ENCODE measurements around the gene ABHD15. TPM values are rescaled to one million over a fixed set of nuclear protein-coding genes. Genes with fewer than 3 reads are reported as not detected.

The ABHD15 gene
- total and polyA plus RNA-seq, 9 of the 15 experiments (the other 6 are each of a cell fraction or from before 2014, with no cell fraction given) = 0.85 to 4.2 (median 2.1) TPM

DNA sequence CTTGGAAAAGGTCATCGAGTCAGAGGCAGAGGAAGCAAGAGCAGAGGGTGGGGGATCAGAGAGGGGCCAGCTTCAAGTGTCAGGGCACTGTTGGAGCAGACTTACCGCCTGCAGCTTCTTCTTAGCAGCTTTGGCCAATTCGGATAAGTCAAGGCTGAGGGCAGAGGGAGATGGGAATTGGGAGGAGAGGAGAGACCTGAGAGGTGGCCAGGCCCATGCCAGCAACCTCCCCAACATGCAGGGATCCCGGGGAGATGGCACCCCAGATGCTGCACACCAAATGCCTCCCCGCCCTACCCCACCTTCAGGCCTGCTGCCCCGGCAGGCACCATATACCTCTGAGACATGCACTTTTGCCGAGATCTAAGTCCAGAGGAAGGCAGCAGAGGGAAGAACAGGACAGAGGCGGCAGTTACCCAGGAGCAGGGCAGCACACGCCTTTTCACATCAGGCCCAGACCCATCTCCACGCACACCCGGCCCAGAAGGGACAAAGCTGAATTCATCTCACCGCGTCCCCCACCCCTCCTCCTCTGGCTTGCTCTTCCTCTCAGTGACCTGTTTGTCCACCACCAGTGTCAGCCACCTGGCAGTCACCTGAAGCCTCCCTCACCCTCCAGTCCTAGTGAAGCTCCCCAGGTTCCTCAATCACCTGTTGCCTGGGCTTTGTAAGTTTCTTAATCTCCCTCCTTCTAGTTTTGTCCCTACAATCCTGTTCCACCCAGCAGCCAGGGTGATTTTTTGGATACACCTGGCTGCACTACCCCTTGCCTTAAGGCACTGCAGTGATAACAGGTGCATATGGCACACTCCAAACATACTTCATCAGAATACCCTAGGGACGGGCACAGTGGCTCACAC, 12.0 kb upstream of the ABHD15 start:
- POLR2A ChIA-PET = interaction anchor here (3.6 kb wide), 1 partner anchor 8 kb away, joined by 25 read pairs; no protein-coding TSS in a partner anchor
- H3K27ac ChIP-seq (ENCODE audit: extremely low read depth, low read depth, low read length) = no peak overlapping the region
- H3K4me2 ChIP-seq (ENCODE audit: insufficient read depth, low read length) = no peak overlapping the region
- CTCF ChIA-PET (ENCODE audit: low intra/inter-chr PET ratio) = interaction anchor here (0.5 kb wide), 1 partner anchor 356 kb away, joined by 3 read pairs; no protein-coding TSS in a partner anchor
- 76% methylated on average over 8 of the region's 14 CpGs for WGBS (ENCODE audit: insufficient coverage, low coverage, missing lambda C conversion rate)
- no peak overlapping the region for H2AFZ ChIP-seq (ENCODE audit: low read depth, low read length)
- no peaks in the 10 kb centered on the region for H3K79me2 ChIP-seq (ENCODE audit: control insufficient read depth, insufficient read depth, low read length)
- H3K4me3 ChIP-seq = no peak overlapping the region
- H3K9me3 ChIP-seq (replicated peaks; ENCODE audit: control insufficient read depth, insufficient read depth, low read depth, low read length) = no peaks in the 10 kb centered on the region
- intact Hi-C loops (cut with micrococcal nuclease) = no loop called here
- peaks cover 67% of the 10 kb centered on the region; the same call in 2 of the 3 replicates for H3K36me3 ChIP-seq (ENCODE audit: control insufficient read depth, insufficient read depth, low read length)
- no TSS peak for BruUV-seq (replicated peaks)
- DNase-seq (ENCODE audit: extremely low read depth in 1 of 4, low spot score in 3 of 4) (no peak), FAIRE-seq (no peak), ATAC-seq (no peak)
- no peaks in the 10 kb centered on the region for H3K27me3 ChIP-seq (ENCODE audit: control insufficient read depth in 2 of 2, insufficient read depth in 2 of 2, low read length in 2 of 2)
- H3K4me1 ChIP-seq (replicated peaks in 1 of 2; ENCODE audit: control insufficient read depth in 2 of 2, insufficient read depth in 2 of 2, low read length in 2 of 2) = peaks cover 0 to 48% of the 10 kb centered on the region in 2 experiments; a peak in 2 of 5 replicates
- H3K9ac ChIP-seq (ENCODE audit: insufficient read depth in 1 of 2, low read depth in 2 of 2, low read length in 2 of 2) = peak overlapping the region in 1 of 2 experiments; percentile 48; a peak in 1 of 4 replicates
- H4K20me1 ChIP-seq (replicated peaks; ENCODE audit: control insufficient read depth, insufficient read depth, low read length) = no peaks in the 10 kb centered on the region
- H3K9me1 ChIP-seq (ENCODE audit: control insufficient read depth, insufficient read depth, low read length) = no peaks in the 10 kb centered on the region
- TF ChIP-seq, protein P1, sequence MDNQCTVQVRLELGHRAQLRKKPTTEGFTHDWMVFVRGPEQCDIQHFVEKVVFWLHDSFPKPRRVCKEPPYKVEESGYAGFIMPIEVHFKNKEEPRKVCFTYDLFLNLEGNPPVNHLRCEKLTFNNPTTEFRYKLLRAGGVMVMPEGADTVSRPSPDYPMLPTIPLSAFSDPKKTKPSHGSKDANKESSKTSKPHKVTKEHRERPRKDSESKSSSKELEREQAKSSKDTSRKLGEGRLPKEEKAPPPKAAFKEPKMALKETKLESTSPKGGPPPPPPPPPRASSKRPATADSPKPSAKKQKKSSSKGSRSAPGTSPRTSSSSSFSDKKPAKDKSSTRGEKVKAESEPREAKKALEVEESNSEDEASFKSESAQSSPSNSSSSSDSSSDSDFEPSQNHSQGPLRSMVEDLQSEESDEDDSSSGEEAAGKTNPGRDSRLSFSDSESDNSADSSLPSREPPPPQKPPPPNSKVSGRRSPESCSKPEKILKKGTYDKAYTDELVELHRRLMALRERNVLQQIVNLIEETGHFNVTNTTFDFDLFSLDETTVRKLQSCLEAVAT (IDR thresholded peaks at IDR 0.05) = no peak
- no peak for TF ChIP-seq NFXL1 (CRISPR knock-in tag; IDR thresholded peaks at IDR 0.05)
- TF ChIP-seq ZFP1 (CRISPR knock-in tag; IDR thresholded peaks at IDR 0.05) = no peak
- TF ChIP-seq ETS2 (tag; IDR thresholded peaks at IDR 0.05; ENCODE audit: borderline replicate concordance, poor library complexity, severe bottlenecking) = no peak
- TF ChIP-seq ZNF79 (CRISPR knock-in tag; IDR thresholded peaks at IDR 0.05; ENCODE audit: low read depth) = no peak
- TF ChIP-seq ZEB2 (IDR thresholded peaks at IDR 0.05) = no peak
- TF ChIP-seq, protein P2, sequence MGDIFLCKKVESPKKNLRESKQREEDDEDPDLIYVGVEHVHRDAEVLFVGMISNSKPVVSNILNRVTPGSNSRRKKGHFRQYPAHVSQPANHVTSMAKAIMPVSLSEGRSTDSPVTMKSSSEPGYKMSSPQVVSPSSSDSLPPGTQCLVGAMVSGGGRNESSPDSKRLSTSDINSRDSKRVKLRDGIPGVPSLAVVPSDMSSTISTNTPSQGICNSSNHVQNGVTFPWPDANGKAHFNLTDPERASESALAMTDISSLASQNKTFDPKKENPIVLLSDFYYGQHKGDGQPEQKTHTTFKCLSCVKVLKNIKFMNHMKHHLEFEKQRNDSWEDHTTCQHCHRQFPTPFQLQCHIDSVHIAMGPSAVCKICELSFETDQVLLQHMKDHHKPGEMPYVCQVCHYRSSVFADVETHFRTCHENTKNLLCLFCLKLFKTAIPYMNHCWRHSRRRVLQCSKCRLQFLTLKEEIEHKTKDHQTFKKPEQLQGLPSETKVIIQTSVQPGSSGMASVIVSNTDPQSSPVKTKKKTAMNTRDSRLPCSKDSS (IDR thresholded peaks at IDR 0.05; ENCODE audit: low read depth, partially characterized antibody) = no peak
- TF ChIP-seq CREBBP (IDR thresholded peaks at IDR 0.05; ENCODE audit: low read depth, low read length) = no peak
- TF ChIP-seq MTA3 (IDR thresholded peaks at IDR 0.05; ENCODE audit: borderline replicate concordance) = no peak
- TF ChIP-seq, protein P3, sequence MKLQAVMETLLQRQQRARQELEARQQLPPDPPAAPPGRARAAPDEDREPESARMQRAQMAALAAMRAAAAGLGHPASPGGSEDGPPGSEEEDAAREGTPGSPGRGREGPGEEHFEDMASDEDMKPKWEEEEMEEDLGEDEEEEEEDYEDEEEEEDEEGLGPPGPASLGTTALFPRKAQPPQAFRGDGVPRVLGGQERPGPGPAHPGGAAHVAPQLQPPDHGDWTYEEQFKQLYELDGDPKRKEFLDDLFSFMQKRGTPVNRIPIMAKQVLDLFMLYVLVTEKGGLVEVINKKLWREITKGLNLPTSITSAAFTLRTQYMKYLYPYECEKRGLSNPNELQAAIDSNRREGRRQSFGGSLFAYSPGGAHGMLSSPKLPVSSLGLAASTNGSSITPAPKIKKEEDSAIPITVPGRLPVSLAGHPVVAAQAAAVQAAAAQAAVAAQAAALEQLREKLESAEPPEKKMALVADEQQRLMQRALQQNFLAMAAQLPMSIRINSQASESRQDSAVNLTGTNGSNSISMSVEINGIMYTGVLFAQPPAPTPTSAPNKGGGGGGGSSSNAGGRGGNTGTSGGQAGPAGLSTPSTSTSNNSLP (IDR thresholded peaks at IDR 0.05; ENCODE audit: borderline replicate concordance, low read depth, low read length) = no peak
- in situ Hi-C loops (cut with MboI) = no loop called here
